Right lobe of liver (tissue), 6 donors: ENCODE data around the gene F8A3. TPM values are rescaled to one million over a fixed set of nuclear protein-coding genes. Genes with fewer than 3 reads are reported as not detected.

ENCODE experiments used
- ATAC-seq, 4 donors: fragments of 200-7000 bp; cut with Tn5 transposase; one replicate each; pipeline ENCODE4 v1.9.1; 2020; ENCODE audit warnings: mild to moderate bottlenecking in 4 of 4, moderate library complexity in 4 of 4
- DNase-seq, 3 donors: peaks; one replicate each; pipeline ENCODE4 v3.0.0-alpha.2; 2020
- H3K27ac ChIP-seq, 3 donors: fragments of 200-600 bp; one replicate each; pipeline ENCODE4 v1.8.0; 2022
- H3K27me3 ChIP-seq, 2 donors: fragments of 200-600 bp; one replicate each; pipeline ENCODE4 v1.8.0; 2022
- H3K36me3 ChIP-seq, 4 donors: fragments of 200-600 bp; sonication (generic) in 1 of 4; one replicate each; pipeline versions ENCODE4 v1.5.1 to v1.8.0; 2017 to 2022; ENCODE audit warnings: control low read depth in 1 of 4
- H3K4me1 ChIP-seq, 4 donors: fragments of 200-600 bp; sonication (generic) in 1 of 4; one replicate each; pipeline versions ENCODE4 v1.5.1 to v1.8.0; 2017 to 2022; ENCODE audit warnings: control low read depth in 1 of 4
- H3K4me3 ChIP-seq, 3 donors: fragments of 200-600 bp; one replicate each; pipeline ENCODE4 v1.8.0; 2022
- H3K9me3 ChIP-seq, 4 donors: fragments of 200-600 bp; sonication (generic) in 1 of 4; one replicate each; pipeline versions ENCODE4 v1.5.1 to v1.8.0; 2017 to 2022; ENCODE audit warnings: control low read depth in 1 of 4
- CTCF ChIP-seq, 4 donors: fragments of 200-600 bp in 3 of 4; fragments of 450-650 bp in 1 of 4; IDR thresholded peaks; one replicate each; pipeline versions ENCODE4 v1.5.1 to v1.8.0; 2016 to 2022; ENCODE audit warnings: antibody characterized with exemption in 4 of 4, mild to moderate bottlenecking in 2 of 4
- POLR2A ChIP-seq: fragments of 450-650 bp; IDR thresholded peaks from one replicate; pipeline ENCODE4 v1.6.1; 2017; ENCODE audit warnings: antibody characterized with exemption, mild to moderate bottlenecking
- WGBS: methylation state at CpG from one replicate; pipeline ENCODE4 v1.1.6; 2018; ENCODE audit warnings: low coverage, low lambda C conversion rate; ENCODE audit not compliant: insufficient coverage; ENCODE audit errors: missing lambda C conversion rate; 5-methylcytosine and 5-hydroxymethylcytosine counted together
- intact Hi-C, 2 donors: fragments of 100-400 bp; cut with DNase I; formaldehyde crosslinking; loops; one replicate each; pipeline versions ENCODE4 v1.11.2 to v1.14.1; 2022
- microRNA-seq, 2 donors: library from miRNA; unstranded; fragments of <30 nt; microRNA quantifications; one replicate each; pipeline ENCODE4, GENCODE V29; 2019 to 2020
- small RNA-seq, 2 experiments: library from RNA; depleted of rRNA; stranded (forward); fragments of <200 nt; gene quantifications; one replicate each; pipeline ENCODE3, GENCODE V24; 2016
- total RNA-seq, 6 experiments: library from RNA; depleted of rRNA in 2 of 6; stranded (reverse); fragments of >200 nt in 2 of 6; fragmentation: NEBNext Ultra II Directional in 3 of 6; extraction: Animal tissue kit (Norgen Biotek cat#: 25700) in 3 of 6; gene quantifications; one replicate each; pipeline versions ENCODE4 v1.1.0 to v1.2.4, GENCODE V29; 2016 to 2023
- donor health status: DM: no; HTN: yes; CAD: no.
- donor health status: DM: no; HTN: no; CAD: no.
- donor health status: DM: no; HTN: no; CAD: no.
- donor health status: DM: no; HTN: yes; CAD: no.
- donor health status: DM: no; HTN: yes; CAD: no.

Gene F8A3
- total RNA-seq, 6 experiments from 2014 or later = 6.4 to 25.5 (median 14.1) TPM; not detected in 1

- intact Hi-C loops = no loop called here
- H3K27ac ChIP-seq = no peak overlapping the region
Measured at GRCh38 chrX:155441097-155441496, 17.3 kb downstream of the F8A3 start.

GRCh38 chrX:155435744-155436112, 22.7 kb downstream of the F8A3 start:
- no peak overlapping the region for H3K4me3 ChIP-seq
- 50% methylated on average over 1 of the region's 2 CpGs for WGBS
- DNase-seq (no peak), ATAC-seq (peak in 1 of 4 donors; percentile 13)
- H3K27ac ChIP-seq = no peak overlapping the region
- H3K36me3 ChIP-seq = no peaks in the 10 kb centered on the region
- TF ChIP-seq POLR2A = no peak
- TF ChIP-seq CTCF (IDR thresholded peaks at IDR 0.05) = no peak
- H3K9me3 ChIP-seq = no peaks in the 10 kb centered on the region
- H3K4me1 ChIP-seq = no peaks in the 10 kb centered on the region
- no peaks in the 10 kb centered on the region for H3K27me3 ChIP-seq
- intact Hi-C loops = no loop called here

More at GRCh38 chrX:155441097-155441496, 17.3 kb downstream of the F8A3 start:
- Histone ChIP-seq H3K4me3 (no peak overlapping the region), H3K36me3 (no peaks in the 10 kb centered on the region), H3K27me3 (no peaks in the 10 kb centered on the region), H3K4me1 (no peaks in the 10 kb centered on the region), H3K9me3 (no peaks in the 10 kb centered on the region)
- DNase-seq (no peak), ATAC-seq (no peak)
- TF ChIP-seq POLR2A (no peak), CTCF (IDR thresholded peaks at IDR 0.05) (no peak)

GRCh38 chrX:155434906-155435743, 23.3 kb downstream of the F8A3 start:
- intact Hi-C loops = no loop called here
- H3K27me3 ChIP-seq = no peaks in the 10 kb centered on the region
- DNase-seq (peak in 1 of 3 donors; percentile 22), ATAC-seq (peak; percentile 44 to 79 (median 64))
- no peak overlapping the region for H3K27ac ChIP-seq
- H3K9me3 ChIP-seq = no peaks in the 10 kb centered on the region
- no peak for TF ChIP-seq CTCF (IDR thresholded peaks at IDR 0.05)
- TF ChIP-seq POLR2A = no peak
- WGBS = 30% methylated on average over 8 of the region's 9 CpGs
- no peaks in the 10 kb centered on the region for H3K4me1 ChIP-seq
- no peak overlapping the region for H3K4me3 ChIP-seq
- no peaks in the 10 kb centered on the region for H3K36me3 ChIP-seq

- ATAC-seq (no peak), DNase-seq (no peak)
- no peaks in the 10 kb centered on the region for H3K9me3 ChIP-seq
- 56% methylated on average over 1 of the region's 1 CpG for WGBS
- intact Hi-C loops = no loop called here
- no peaks in the 10 kb centered on the region for H3K27me3 ChIP-seq
- no peaks in the 10 kb centered on the region for H3K36me3 ChIP-seq
- no peak overlapping the region for H3K4me3 ChIP-seq
- no peak overlapping the region for H3K27ac ChIP-seq
- H3K4me1 ChIP-seq = no peaks in the 10 kb centered on the region
- TF ChIP-seq POLR2A = no peak
- no peak for TF ChIP-seq CTCF (IDR thresholded peaks at IDR 0.05)
Measured at GRCh38 chrX:155417769-155418168, 40.7 kb downstream of the F8A3 start.

Small RNA genes lying within 50 kb of the gene (microRNA-seq; reads per million reads assigned to microRNA genes)
- 0 reads per million in 2 donors for gene MIR1184-3

Small RNA genes lying within 50 kb of the gene (small RNA-seq; reads per million reads assigned to genes)
- gene MIR1184-3 = 0 reads per million in 2 experiments

Other genes with a start within 250 kb of the F8A3 start
- gene VBP1, start 242.2 kb downstream of the F8A3 start, total RNA-seq = 10 to 100 TPM; 14.5 to 18.9 (median 16.8) TPM
- under 1 TPM in 4 of 6 experiments, not detected in 2; 0.05 to 0.11 (median 0.06) TPM for gene RAB39B, start 194.1 kb downstream of the F8A3 start, total RNA-seq
- gene CLIC2, start 124.0 kb downstream of the F8A3 start, total RNA-seq = 10 to 100 TPM in 1 of 6 experiments, 1 to 10 TPM in 5; 1.5 to 11.0 (median 3.9) TPM
- not detected for gene F8A2, start 76.5 kb downstream of the F8A3 start, total RNA-seq
- under 1 TPM; 0.37 to 0.70 (median 0.52) TPM for gene SPRY3, start 154.0 kb upstream of the F8A3 start, total RNA-seq
- 10 to 100 TPM in 5 of 6 experiments, 1 to 10 TPM in 1; 9.9 to 15.6 (median 13.3) TPM for gene TMLHE, start 154.3 kb upstream of the F8A3 start, total RNA-seq